Suprapubic skin (tissue), 3 donors: ENCODE data around the gene NGFR.

ENCODE experiments used
- EP300 ChIP-seq: sonication (generic); formaldehyde crosslinking; IDR thresholded peaks from one replicate; pipeline ENCODE4 v1.6.1; 2017; ENCODE audit warnings: antibody characterized with exemption
- TF ChIP-seq, protein P1 (sequence below), 2 donors: fragments of 200-600 bp in 1 of 2; fragments of 450-650 bp in 1 of 2; sonication (generic) in 1 of 2; IDR thresholded peaks; one replicate each; pipeline ENCODE4 v1.5.1; 2016 to 2019; ENCODE audit warnings: antibody characterized with exemption in 2 of 2, mild to moderate bottlenecking in 1 of 2, moderate library complexity in 1 of 2

DNA sequence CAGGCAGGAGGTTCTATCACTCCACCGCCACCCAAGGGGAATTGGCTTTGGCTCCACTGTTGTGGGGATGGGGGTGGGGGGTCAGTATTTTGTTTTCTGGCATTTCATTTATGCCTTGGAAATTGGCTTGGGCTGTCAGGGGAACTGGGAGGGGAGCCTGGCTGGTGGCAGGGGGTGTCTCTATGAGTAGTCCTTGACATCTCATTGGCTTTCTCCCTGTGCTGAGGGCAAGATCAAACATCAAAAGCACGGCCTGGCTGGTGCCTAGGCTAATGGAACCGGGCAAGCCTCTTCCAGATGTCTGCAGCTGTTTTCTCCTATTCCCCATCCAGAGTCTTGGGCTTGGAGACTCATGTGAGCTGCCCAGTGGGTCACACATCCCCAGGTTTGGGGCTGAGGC lies 17.4 kb upstream of the NGFR start:
- TF ChIP-seq, protein P1, sequence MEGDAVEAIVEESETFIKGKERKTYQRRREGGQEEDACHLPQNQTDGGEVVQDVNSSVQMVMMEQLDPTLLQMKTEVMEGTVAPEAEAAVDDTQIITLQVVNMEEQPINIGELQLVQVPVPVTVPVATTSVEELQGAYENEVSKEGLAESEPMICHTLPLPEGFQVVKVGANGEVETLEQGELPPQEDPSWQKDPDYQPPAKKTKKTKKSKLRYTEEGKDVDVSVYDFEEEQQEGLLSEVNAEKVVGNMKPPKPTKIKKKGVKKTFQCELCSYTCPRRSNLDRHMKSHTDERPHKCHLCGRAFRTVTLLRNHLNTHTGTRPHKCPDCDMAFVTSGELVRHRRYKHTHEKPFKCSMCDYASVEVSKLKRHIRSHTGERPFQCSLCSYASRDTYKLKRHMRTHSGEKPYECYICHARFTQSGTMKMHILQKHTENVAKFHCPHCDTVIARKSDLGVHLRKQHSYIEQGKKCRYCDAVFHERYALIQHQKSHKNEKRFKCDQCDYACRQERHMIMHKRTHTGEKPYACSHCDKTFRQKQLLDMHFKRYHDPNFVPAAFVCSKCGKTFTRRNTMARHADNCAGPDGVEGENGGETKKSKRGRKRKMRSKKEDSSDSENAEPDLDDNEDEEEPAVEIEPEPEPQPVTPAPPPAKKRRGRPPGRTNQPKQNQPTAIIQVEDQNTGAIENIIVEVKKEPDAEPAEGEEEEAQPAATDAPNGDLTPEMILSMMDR (IDR thresholded peaks at IDR 0.05): no peak
- TF ChIP-seq EP300: no peak
